Astrocyte of the hippocampus (primary cell): ENCODE data around the gene AZU1.

Experiments
- DNase-seq: peaks from one replicate; pipeline ENCODE4 v3.0.0; 2011; ENCODE audit warnings: low read depth, low spot score

Gene AZU1

GRCh38 chr19:854549-854948 lies 26.9 kb downstream of the AZU1 start:
- DNase-seq = no peak

- DNase-seq = no peak
Observed at GRCh38 chr19:855142-855541, 27.5 kb downstream of the AZU1 start.

GRCh38 chr19:855566-856120 lies 28.0 kb downstream of the AZU1 start:
- no peak for DNase-seq

- no peak for DNase-seq
Observed at GRCh38 chr19:858284-858683, 30.6 kb downstream of the AZU1 start.

- DNase-seq = no peak
Observed at GRCh38 chr19:858868-859843, 31.5 kb downstream of the AZU1 start, which contains the start of gene CFD. Gene CFD, plus strand, starts transcription at chr19:859664. Its CDS starts 26 bp downstream, at chr19:859690.

GRCh38 chr19:861141-861755 lies 33.6 kb downstream of the AZU1 start:
- no peak for DNase-seq

GRCh38 chr19:861756-862580 lies 34.3 kb downstream of the AZU1 start:
- peak; percentile 35 for DNase-seq

GRCh38 chr19:862581-863314 lies 35.1 kb downstream of the AZU1 start:
- DNase-seq = peak; percentile 51

GRCh38 chr19:863315-863620 lies 35.6 kb downstream of the AZU1 start:
- DNase-seq = no peak

GRCh38 chr19:866769-867300 lies 39.2 kb downstream of the AZU1 start:
- DNase-seq = no peak

GRCh38 chr19:867301-867793 lies 39.7 kb downstream of the AZU1 start:
- DNase-seq = no peak

GRCh38 chr19:867855-868457 lies 40.3 kb downstream of the AZU1 start:
- DNase-seq = no peak

- no peak for DNase-seq
Observed at GRCh38 chr19:868458-869244, 41.0 kb downstream of the AZU1 start.

- peak; percentile 95 for DNase-seq
Observed at GRCh38 chr19:869245-870177, 41.9 kb downstream of the AZU1 start.

- DNase-seq = no peak
Observed at GRCh38 chr19:870314-870713, 42.7 kb downstream of the AZU1 start.

- DNase-seq = peak; percentile 91
Observed at GRCh38 chr19:870963-871401, 43.3 kb downstream of the AZU1 start.

GRCh38 chr19:871446-872265 lies 44.0 kb downstream of the AZU1 start:
- DNase-seq = no peak
